ENCODE measurements around the gene RPL28.

The RPL28 gene

DNA sequence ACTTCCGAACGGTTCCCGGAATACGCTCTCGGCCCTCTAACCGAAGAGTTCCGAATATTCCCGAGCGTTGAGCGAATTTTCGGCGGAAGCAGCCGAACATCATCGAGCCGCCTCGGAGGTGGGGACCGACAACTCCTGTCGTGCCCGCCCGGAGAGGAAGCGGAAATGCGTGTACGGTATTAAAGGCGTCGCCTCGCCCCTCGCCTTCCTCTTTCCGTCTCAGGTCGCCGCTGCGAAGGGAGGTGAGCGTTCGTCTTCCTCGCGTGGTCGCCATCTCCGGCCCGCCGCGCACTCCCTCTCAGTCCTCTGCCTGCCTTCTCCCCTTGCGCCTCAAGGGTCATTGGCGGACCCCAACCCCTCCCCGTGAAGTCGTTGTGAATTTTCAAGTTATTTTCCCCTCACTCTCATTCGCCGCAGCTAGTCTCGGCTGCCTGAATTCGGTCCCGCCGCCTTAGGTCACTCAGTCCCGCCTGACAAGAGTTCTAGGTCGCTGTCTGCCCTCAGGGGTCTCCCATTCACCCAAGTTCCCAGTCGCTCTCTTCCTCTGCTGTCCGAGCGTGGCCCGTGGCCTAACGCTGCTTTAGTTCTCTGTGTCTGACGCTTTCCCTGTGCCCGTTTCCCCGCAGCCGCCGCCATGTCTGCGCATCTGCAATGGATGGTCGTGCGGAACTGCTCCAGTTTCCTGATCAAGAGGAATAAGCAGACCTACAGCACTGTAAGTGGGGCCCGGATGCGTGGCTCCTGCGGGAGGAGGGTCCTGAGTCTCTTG is at the start of gene RPL28 (continued):
- TF ChIP-seq SCRT2 (tag by site-specific recombination; IDR thresholded peaks at IDR 0.05) (no peak), ZNF843 (tag by site-specific recombination; IDR thresholded peaks at IDR 0.05) (no peak), ZBTB21 (tag by site-specific recombination; IDR thresholded peaks at IDR 0.05) (peak; percentile 29; the same call in 1 of the 2 replicates), GFI1B (tag by site-specific recombination; IDR thresholded peaks at IDR 0.05) (no peak), KLF8 (tag by site-specific recombination; IDR thresholded peaks at IDR 0.05) (peak; percentile 83), KLF7 (tag by site-specific recombination; IDR thresholded peaks at IDR 0.05; ENCODE audit: borderline replicate concordance) (peak; percentile 78; the same call in 1 of the 2 replicates), ZNF48 (tag by site-specific recombination; IDR thresholded peaks at IDR 0.05) (no peak), ZNF138 (tag by site-specific recombination; IDR thresholded peaks at IDR 0.05; ENCODE audit: borderline replicate concordance) (no peak), HOXD13 (CRISPR knock-in tag; IDR thresholded peaks at IDR 0.05; ENCODE audit: borderline replicate concordance) (peak; percentile 68), ZNF133 (tag by site-specific recombination; IDR thresholded peaks at IDR 0.05) (no peak), ZNF658 (tag by site-specific recombination; IDR thresholded peaks at IDR 0.05) (no peak), ZNF544 (tag by site-specific recombination; IDR thresholded peaks at IDR 0.05) (no peak), MEIS1 (CRISPR knock-in tag; IDR thresholded peaks at IDR 0.05; ENCODE audit: borderline replicate concordance) (no peak)
- TF ChIP-seq, protein P1, sequence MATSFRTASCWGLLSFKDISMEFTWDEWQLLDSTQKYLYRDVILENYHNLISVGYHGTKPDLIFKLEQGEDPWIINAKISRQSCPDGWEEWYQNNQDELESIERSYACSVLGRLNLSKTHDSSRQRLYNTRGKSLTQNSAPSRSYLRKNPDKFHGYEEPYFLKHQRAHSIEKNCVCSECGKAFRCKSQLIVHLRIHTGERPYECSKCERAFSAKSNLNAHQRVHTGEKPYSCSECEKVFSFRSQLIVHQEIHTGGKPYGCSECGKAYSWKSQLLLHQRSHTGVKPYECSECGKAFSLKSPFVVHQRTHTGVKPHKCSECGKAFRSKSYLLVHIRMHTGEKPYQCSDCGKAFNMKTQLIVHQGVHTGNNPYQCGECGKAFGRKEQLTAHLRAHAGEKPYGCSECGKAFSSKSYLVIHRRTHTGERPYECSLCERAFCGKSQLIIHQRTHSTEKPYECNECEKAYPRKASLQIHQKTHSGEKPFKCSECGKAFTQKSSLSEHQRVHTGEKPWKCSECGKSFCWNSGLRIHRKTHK (tag by site-specific recombination; IDR thresholded peaks at IDR 0.05), result no peak

DNA sequence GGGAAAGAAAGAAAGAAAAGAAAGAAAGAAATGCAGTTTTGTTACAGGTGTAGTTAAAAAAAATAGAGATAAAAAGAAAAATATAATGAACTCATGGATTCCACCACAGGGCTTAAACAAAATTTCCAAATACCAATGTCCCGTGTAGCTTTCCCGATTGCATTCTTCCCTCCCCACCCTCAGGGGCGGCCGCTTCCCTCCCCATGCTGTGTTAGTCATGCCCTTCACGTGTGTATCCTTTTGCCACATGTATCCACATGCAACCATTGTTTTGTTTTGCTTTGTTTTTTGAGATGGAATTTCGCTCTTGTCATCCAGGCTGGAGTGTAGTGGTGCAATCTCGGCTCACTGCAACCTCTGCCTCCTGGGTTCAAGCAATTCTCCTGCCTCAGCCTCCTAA is 49.6 kb upstream of the RPL28 start:
- H3K36me3 ChIP-seq (ENCODE audit: control insufficient read depth in 2 of 2, insufficient read depth in 1 of 2, low read length in 2 of 2), result no peaks in the 10 kb centered on the region; a peak in 1 of 3 replicates
- peaks cover 12% of the 10 kb centered on the region for H3K4me1 ChIP-seq (ENCODE audit: control insufficient read depth, insufficient read depth, low read length)
- H3K9me3 ChIP-seq (ENCODE audit: control insufficient read depth, insufficient read depth, low read depth, low read length), result no peaks in the 10 kb centered on the region
- no peak overlapping the region for H3K4me3 ChIP-seq (ENCODE audit: low read depth, low read length)
- ChIA-PET POLR2A (no interaction called here), CTCF (interaction anchor here (1.9 kb wide), 1 partner anchor 34 kb away, joined by 11 read pairs; no protein-coding TSS in a partner anchor)
- H3K27ac ChIP-seq (ENCODE audit: extremely low read depth, low read depth, low read length), result no peak overlapping the region
- no peak for TF ChIP-seq ZNF658 (tag by site-specific recombination; IDR thresholded peaks at IDR 0.05)
- TF ChIP-seq SCRT2 (tag by site-specific recombination; IDR thresholded peaks at IDR 0.05), result no peak
- no peak for TF ChIP-seq ZNF555 (tag by site-specific recombination; conservative IDR thresholded peaks at IDR 0.05)
- TF ChIP-seq ZNF169 (tag by site-specific recombination; IDR thresholded peaks at IDR 0.05), result no peak
- TF ChIP-seq ZNF530 (tag by site-specific recombination; IDR thresholded peaks at IDR 0.05; ENCODE audit: low read depth), result no peak

- H3K4me3 ChIP-seq (ENCODE audit: low read depth, low read length), result peak within 1 kb of the TSS; percentile 88
- ChIA-PET CTCF (interaction anchor here (0.5 to 2.0 kb wide), 20 partner anchors 9 to 267 kb away, joined by 3 to 17 read pairs (median 4); partner anchors contain the start of gene ZNF865), POLR2A (interaction anchor here (0.6 to 2.4 kb wide), 55 partner anchors 8 to 315 kb away, joined by 3 to 95 read pairs (median 4); partner anchors contain the start of genes BRSK1, FIZ1, GARIN5B and HSPBP1)
- H3K36me3 ChIP-seq (ENCODE audit: control insufficient read depth in 2 of 2, insufficient read depth in 1 of 2, low read length in 2 of 2), result peaks cover 3 to 27% of the 10 kb centered on the region in 2 experiments
- H3K9me3 ChIP-seq (ENCODE audit: control insufficient read depth, insufficient read depth, low read depth, low read length), result no peaks in the 10 kb centered on the region
- peaks cover 14% of the 10 kb centered on the region for H3K4me1 ChIP-seq (ENCODE audit: control insufficient read depth, insufficient read depth, low read length)
- H3K27ac ChIP-seq (ENCODE audit: extremely low read depth, low read depth, low read length), result peak within 1 kb of the TSS; percentile 89
- TF ChIP-seq SETDB1 (IDR thresholded peaks at IDR 0.05; ENCODE audit: insufficient read length, low read length), result no peak
- TF ChIP-seq ZSCAN4 (tag by site-specific recombination; IDR thresholded peaks at IDR 0.05), result no peak
- peak; percentile 40 for TF ChIP-seq KLF1 (tag by site-specific recombination; IDR thresholded peaks at IDR 0.05)
- no peak for TF ChIP-seq ZNF324 (tag by site-specific recombination; IDR thresholded peaks at IDR 0.05)
- peak; percentile 98 for TF ChIP-seq KLF9 (tag by site-specific recombination; IDR thresholded peaks at IDR 0.05; ENCODE audit: low read depth)
- TF ChIP-seq SP7 (tag by site-specific recombination; IDR thresholded peaks at IDR 0.05), result peak; percentile 52
- peak; percentile 69 for TF ChIP-seq ZBTB21 (tag by site-specific recombination; IDR thresholded peaks at IDR 0.05)
- no peak for TF ChIP-seq ZFP3 (tag by site-specific recombination; IDR thresholded peaks at IDR 0.05; ENCODE audit: low read depth)
- no peak for TF ChIP-seq ZNF202 (tag by site-specific recombination; IDR thresholded peaks at IDR 0.05; ENCODE audit: borderline replicate concordance)
- TF ChIP-seq EGR2 (tag by site-specific recombination; IDR thresholded peaks at IDR 0.05; ENCODE audit: low read depth), result peak; percentile 95
- TF ChIP-seq ZNF239 (tag by site-specific recombination; IDR thresholded peaks at IDR 0.05), result no peak
- TF ChIP-seq ZNF76 (tag by site-specific recombination; IDR thresholded peaks at IDR 0.05; ENCODE audit: borderline replicate concordance, low read depth), result peak; percentile 76; the same call in 1 of the 2 replicates
- TF ChIP-seq IKZF3 (tag by site-specific recombination; IDR thresholded peaks at IDR 0.05), result peak; percentile 92
- peak; percentile 98 for TF ChIP-seq ZNF366 (tag by site-specific recombination; conservative IDR thresholded peaks at IDR 0.05)
- peak; percentile 31; the same call in 1 of the 2 replicates for TF ChIP-seq ZFP69B (tag by site-specific recombination; IDR thresholded peaks at IDR 0.05)
Observed at GRCh38 chr19:55339105-55339888, 46.4 kb upstream of the RPL28 start, which contains the start of gene KMT5C. Gene KMT5C (plus strand): TSS chr19:55339876. CDS start chr19:55341937, 2,061 bp downstream.
